PFSK-1 (cell line): ENCODE measurements around the gene SHISAL1.

Experiments
- FOXP2 ChIP-seq: optimal IDR thresholded peaks from 2 replicates; pipeline ENCODE3; 2011; ENCODE audit warnings: borderline replicate concordance, control low read depth, inconsistent platforms; ENCODE audit not compliant: insufficient read depth; ENCODE audit errors: extremely low read length, extremely low read depth
- POLR2AphosphoS5 ChIP-seq: IDR thresholded peaks from 2 replicates; pipeline ENCODE4 v1.6.1; 2012; ENCODE audit warnings: low read depth, mild to moderate bottlenecking, control low read depth, low read length, moderate library complexity
- REST ChIP-seq, 2 experiments: IDR thresholded peaks; 2 replicates each; pipeline versions ENCODE4 v1.6.1 to v1.8.0; 2011 to 2012; ENCODE audit warnings: low read depth in 2 of 2, low read length in 2 of 2, control low read depth in 1 of 2, inconsistent platforms in 1 of 2, mild to moderate bottlenecking in 1 of 2, moderate library complexity in 1 of 2; ENCODE audit not compliant: insufficient read depth in 1 of 2
- SIN3A ChIP-seq: IDR thresholded peaks from 2 replicates; pipeline ENCODE4 v1.6.1; 2012; ENCODE audit warnings: mild to moderate bottlenecking, low read length, moderate library complexity, borderline replicate concordance; ENCODE audit not compliant: insufficient read depth
- TAF1 ChIP-seq: IDR thresholded peaks from 2 replicates; pipeline ENCODE4 v1.6.1; 2012; ENCODE audit warnings: low read length, control low read depth, borderline replicate concordance; ENCODE audit not compliant: insufficient read depth

The SHISAL1 gene

GRCh38 chr22:44204739-44205515, 107.8 kb downstream of the SHISAL1 start:
- TF ChIP-seq REST (IDR thresholded peaks at IDR 0.05; ENCODE audit: insufficient read depth in 1 of 2, low read depth in 2 of 2, low read length in 2 of 2) (no peak), FOXP2 (no peak), SIN3A (no peak), TAF1 (no peak), POLR2AphosphoS5 (no peak)

- TF ChIP-seq TAF1 (no peak), REST (IDR thresholded peaks at IDR 0.05; ENCODE audit: insufficient read depth in 1 of 2, low read depth in 2 of 2, low read length in 2 of 2) (no peak), POLR2AphosphoS5 (no peak), SIN3A (no peak), FOXP2 (no peak)
Observed at GRCh38 chr22:44203203-44203602, 109.5 kb downstream of the SHISAL1 start.

DNA sequence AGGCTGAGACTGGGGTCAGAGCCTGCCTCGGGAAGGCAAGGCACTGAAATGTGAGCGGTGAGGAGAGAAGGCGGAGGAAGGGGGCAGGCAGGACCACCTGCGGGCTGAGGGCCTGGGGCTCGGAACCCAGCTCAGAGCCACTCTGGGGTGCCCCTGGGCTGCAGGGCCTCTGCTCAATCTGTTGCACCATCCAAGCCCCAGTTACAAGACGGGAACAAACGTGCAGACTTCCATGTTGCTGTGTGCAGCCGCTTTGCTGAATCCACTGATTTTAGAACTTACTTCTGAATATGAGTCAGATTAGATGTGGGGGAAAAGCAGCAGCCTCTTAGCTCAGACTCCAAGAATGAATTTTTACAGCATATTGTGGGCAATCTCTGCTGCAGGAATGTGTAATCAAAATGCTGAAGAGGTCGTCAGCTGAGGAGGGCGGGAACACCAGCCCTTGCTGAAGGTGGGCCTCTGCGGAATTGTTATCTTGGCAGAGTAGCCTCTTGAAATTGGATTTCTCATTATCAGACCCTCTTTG, 110.4 kb downstream of the SHISAL1 start:
- no peak for TF ChIP-seq POLR2AphosphoS5
- TF ChIP-seq REST (IDR thresholded peaks at IDR 0.05; ENCODE audit: insufficient read depth in 1 of 2, low read depth in 2 of 2, low read length in 2 of 2), result no peak
- no peak for TF ChIP-seq TAF1
- no peak for TF ChIP-seq SIN3A
- no peak for TF ChIP-seq FOXP2

GRCh38 chr22:44201665-44202064, 111.1 kb downstream of the SHISAL1 start:
- no peak for TF ChIP-seq REST (IDR thresholded peaks at IDR 0.05; ENCODE audit: insufficient read depth in 1 of 2, low read depth in 2 of 2, low read length in 2 of 2)
- no peak for TF ChIP-seq TAF1
- TF ChIP-seq FOXP2, result no peak
- TF ChIP-seq POLR2AphosphoS5, result no peak
- no peak for TF ChIP-seq SIN3A
